ENCODE measurements around the gene ADCY4. TPM values are rescaled to one million over a fixed set of nuclear protein-coding genes. Genes with fewer than 3 reads are reported as not detected.
A peak's percentile ranks its signal among the peaks of the same experiment; 100 is the strongest.

ADCY4 gene
- total RNA-seq, 1 donor from 2014 or later, result 42.7 TPM

DNA sequence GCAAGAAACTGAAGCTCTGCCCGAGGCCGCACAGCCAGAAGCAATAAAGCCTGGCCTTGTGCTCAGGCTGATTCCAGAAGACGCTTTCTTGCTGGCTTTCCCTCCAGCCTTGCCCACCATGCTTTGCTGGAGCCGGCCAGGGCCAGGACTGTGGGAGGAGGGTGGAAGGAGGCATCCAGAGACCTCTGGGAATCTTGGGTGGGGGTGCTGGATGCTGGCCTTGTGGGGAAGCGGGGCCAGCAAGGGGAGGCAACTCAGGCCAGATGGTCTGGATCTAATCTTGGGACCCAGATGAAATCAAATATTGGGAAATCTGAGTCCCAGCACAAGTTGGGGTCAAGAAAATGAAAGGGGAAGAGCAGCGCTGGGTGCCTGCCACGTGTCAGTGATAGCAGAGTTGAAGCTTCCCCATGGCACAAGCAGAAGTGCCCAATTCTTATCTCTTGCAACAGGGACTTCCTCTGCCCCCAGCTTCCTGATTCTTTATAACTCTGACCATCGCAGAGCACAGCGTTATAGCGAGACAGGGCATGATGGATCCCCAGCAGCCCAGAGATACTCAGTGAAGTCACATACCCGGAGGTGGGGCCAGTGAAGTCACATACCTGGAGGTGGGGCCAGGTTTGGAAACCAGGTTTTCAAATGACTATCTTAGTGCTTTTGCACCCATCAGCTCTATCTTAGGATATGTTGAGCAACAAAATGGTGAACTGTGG lies 57.1 kb downstream of the ADCY4 start:
- Histone ChIP-seq H3K9me3 (no peaks in the 10 kb centered on the region), H3K27ac (no peak overlapping the region), H3K36me3 (no peaks in the 10 kb centered on the region), H3K4me3 (no peak overlapping the region), H3K4me1 (peaks cover 84% of the 10 kb centered on the region), H3K27me3 (ENCODE audit: low read depth) (no peaks in the 10 kb centered on the region)
- TF ChIP-seq, protein P1, sequence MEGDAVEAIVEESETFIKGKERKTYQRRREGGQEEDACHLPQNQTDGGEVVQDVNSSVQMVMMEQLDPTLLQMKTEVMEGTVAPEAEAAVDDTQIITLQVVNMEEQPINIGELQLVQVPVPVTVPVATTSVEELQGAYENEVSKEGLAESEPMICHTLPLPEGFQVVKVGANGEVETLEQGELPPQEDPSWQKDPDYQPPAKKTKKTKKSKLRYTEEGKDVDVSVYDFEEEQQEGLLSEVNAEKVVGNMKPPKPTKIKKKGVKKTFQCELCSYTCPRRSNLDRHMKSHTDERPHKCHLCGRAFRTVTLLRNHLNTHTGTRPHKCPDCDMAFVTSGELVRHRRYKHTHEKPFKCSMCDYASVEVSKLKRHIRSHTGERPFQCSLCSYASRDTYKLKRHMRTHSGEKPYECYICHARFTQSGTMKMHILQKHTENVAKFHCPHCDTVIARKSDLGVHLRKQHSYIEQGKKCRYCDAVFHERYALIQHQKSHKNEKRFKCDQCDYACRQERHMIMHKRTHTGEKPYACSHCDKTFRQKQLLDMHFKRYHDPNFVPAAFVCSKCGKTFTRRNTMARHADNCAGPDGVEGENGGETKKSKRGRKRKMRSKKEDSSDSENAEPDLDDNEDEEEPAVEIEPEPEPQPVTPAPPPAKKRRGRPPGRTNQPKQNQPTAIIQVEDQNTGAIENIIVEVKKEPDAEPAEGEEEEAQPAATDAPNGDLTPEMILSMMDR (IDR thresholded peaks at IDR 0.05), result no peak
- DNase-seq, result peak; percentile 77
- ATAC-seq, result peak; percentile 13 to 56
- intact Hi-C loops (cut with DNase I), result no loop called here

DNA sequence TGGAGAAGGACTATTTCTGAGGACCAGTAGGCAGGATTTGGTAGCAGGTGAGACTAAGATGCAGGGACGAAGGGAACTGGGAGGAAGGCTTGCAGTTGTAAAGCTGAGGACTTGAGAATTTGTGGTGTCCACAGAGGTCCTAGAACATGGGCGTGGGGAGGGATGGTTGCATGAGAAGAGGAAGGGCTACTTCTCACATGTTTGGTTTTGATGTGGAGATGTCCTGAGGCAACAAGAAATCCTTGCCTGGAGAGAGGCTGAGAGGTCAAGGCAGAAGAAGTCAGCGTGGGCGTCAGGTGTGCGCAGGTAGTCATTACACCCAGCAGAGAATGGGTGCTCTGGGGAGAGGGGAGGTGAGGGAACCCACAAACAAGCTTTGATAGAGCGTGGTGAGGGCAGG lies 57.8 kb downstream of the ADCY4 start:
- H3K36me3 ChIP-seq, result no peaks in the 10 kb centered on the region
- H3K4me1 ChIP-seq, result peaks cover 84% of the 10 kb centered on the region
- no peaks in the 10 kb centered on the region for H3K27me3 ChIP-seq (ENCODE audit: low read depth)
- TF ChIP-seq, protein P1 (IDR thresholded peaks at IDR 0.05), result no peak
- intact Hi-C loops (cut with DNase I), result no loop called here
- no peaks in the 10 kb centered on the region for H3K9me3 ChIP-seq
- H3K4me3 ChIP-seq, result no peak overlapping the region
- no peak overlapping the region for H3K27ac ChIP-seq
- DNase-seq, result peak; percentile 47
- no peak for ATAC-seq

DNA sequence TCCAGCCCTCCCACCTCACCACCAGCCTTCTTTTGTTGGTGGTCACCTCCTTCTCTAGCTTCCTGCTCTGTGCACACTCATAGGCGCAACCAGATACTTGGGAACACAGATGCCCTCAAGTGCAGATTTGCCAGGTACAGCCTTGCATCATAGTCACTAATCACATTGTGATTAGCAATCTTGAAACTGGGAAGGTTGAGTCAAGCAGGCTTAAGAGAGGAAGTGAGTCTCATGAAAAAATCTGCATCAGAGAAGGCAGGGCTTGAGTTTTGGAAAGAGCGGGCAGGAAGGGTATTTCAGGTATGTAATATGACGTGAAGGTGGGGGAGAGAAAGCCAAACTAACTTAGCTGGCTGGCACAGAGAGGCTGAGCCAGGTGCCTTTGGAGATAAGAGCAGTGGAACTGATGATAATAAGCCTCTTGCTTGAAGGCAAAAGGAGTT lies 60.7 kb downstream of the ADCY4 start:
- peak overlapping the region; percentile 98 for H3K27ac ChIP-seq
- TF ChIP-seq, protein P1 (IDR thresholded peaks at IDR 0.05), result no peak

DNA sequence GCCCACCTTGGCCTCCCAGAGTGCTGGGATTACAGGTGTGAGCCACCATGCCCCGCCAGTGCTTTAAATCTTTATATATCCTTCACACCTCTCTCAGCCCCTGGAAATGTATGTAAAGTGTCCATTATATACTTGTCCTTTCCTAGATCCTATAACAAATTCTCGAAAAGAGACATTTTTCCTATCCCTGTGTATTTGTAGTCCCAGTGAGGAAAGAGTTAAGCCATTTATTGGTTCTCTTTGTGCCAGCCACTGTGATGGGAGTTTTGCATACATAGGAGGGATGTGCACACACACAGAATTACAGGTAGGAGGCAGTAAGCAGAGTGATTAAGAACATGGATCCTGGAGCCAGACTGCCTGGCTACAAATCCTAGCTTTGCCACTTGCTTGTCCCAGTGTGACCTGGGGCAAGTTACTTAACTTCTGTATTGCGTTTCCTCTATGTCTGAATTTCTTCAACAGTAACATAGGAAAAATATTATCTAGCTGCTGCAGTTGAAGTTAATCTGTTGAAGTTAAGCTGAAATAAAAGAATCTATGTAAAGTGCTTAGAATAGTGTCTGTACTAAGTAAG lies 61.4 kb downstream of the ADCY4 start:
- H3K27me3 ChIP-seq (ENCODE audit: low read depth), result no peaks in the 10 kb centered on the region
- intact Hi-C loops (cut with DNase I), result no loop called here
- peaks cover 68% of the 10 kb centered on the region for H3K4me1 ChIP-seq
- DNase-seq (no peak), ATAC-seq (no peak)
- H3K36me3 ChIP-seq, result peaks cover 17% of the 10 kb centered on the region
- TF ChIP-seq, protein P1 (IDR thresholded peaks at IDR 0.05), result peak; percentile 12
- no peak overlapping the region for H3K4me3 ChIP-seq
- H3K27ac ChIP-seq, result peak overlapping the region; percentile 98
- no peaks in the 10 kb centered on the region for H3K9me3 ChIP-seq

More for the DNA sequence above, 60.7 kb downstream of the ADCY4 start:
- DNase-seq (no peak), ATAC-seq (peak; percentile 64 to 72)
- Histone ChIP-seq H3K27me3 (ENCODE audit: low read depth) (no peaks in the 10 kb centered on the region), H3K4me3 (no peak overlapping the region), H3K9me3 (no peaks in the 10 kb centered on the region), H3K36me3 (peaks cover 11% of the 10 kb centered on the region), H3K4me1 (peaks cover 75% of the 10 kb centered on the region)
- intact Hi-C loops (cut with DNase I), result no loop called here

DNA sequence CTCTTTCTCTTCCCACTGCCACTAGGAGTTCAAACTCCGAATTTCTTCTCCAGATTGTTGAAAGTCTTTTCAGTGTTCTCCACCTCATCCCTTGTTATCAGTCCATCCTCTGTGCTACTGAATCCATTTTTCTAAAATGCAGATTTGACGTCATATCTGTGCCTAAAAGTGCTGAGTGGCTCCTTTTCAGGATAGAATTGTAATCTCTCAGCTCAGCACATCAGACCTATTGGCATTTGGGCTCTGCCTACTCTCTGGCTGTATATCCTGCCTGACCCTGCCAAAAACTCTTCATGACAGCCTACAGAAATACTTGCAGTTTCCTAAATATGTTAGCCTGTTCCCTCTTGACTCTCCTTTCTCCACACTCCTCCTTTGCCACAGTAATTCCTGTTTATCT lies 62.4 kb downstream of the ADCY4 start:
- no peaks in the 10 kb centered on the region for H3K9me3 ChIP-seq
- peaks cover 28% of the 10 kb centered on the region for H3K36me3 ChIP-seq
- peak in 1 of 2 donors; percentile 27 for ATAC-seq
- H3K27me3 ChIP-seq (ENCODE audit: low read depth), result no peaks in the 10 kb centered on the region
- no peak overlapping the region for H3K4me3 ChIP-seq
- H3K27ac ChIP-seq, result peak overlapping the region; percentile 98
- intact Hi-C loops (cut with DNase I), result no loop called here
- H3K4me1 ChIP-seq, result peaks cover 61% of the 10 kb centered on the region
- DNase-seq, result no peak
- TF ChIP-seq, protein P1 (IDR thresholded peaks at IDR 0.05), result no peak
